Fibroblast of lung (primary cell): ENCODE results near the gene SRPX.

Source experiments
- EZH2 ChIP-seq: IDR thresholded peaks from 2 replicates; pipeline ENCODE4 v1.5.1; 2012; ENCODE audit warnings: low read length, control low read depth, mild to moderate bottlenecking; ENCODE audit errors: missing control alignments
- TF ChIP-seq, protein P1 (sequence below), 2 donors: IDR thresholded peaks in 1 of 2; conservative IDR thresholded peaks in 1 of 2; 1 replicate in 1 of 2; 2 replicates in 1 of 2; pipeline ENCODE4 v1.5.1; 2011 to 2012; ENCODE audit warnings: low read length in 2 of 2, control low read depth in 1 of 2, inconsistent platforms in 1 of 2, low read depth in 1 of 2, mild to moderate bottlenecking in 1 of 2

GRCh38 chrX:38126179-38126578 is 94.5 kb downstream of the SRPX start:
- TF ChIP-seq, protein P1, sequence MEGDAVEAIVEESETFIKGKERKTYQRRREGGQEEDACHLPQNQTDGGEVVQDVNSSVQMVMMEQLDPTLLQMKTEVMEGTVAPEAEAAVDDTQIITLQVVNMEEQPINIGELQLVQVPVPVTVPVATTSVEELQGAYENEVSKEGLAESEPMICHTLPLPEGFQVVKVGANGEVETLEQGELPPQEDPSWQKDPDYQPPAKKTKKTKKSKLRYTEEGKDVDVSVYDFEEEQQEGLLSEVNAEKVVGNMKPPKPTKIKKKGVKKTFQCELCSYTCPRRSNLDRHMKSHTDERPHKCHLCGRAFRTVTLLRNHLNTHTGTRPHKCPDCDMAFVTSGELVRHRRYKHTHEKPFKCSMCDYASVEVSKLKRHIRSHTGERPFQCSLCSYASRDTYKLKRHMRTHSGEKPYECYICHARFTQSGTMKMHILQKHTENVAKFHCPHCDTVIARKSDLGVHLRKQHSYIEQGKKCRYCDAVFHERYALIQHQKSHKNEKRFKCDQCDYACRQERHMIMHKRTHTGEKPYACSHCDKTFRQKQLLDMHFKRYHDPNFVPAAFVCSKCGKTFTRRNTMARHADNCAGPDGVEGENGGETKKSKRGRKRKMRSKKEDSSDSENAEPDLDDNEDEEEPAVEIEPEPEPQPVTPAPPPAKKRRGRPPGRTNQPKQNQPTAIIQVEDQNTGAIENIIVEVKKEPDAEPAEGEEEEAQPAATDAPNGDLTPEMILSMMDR (conservative IDR thresholded peaks at IDR 0.05 in 1 of 2, IDR thresholded peaks at IDR 0.05 in 1 of 2; ENCODE audit: low read depth in 1 of 2, low read length in 2 of 2), result no peak
- TF ChIP-seq EZH2, result no peak
